ENCODE data around the gene MAP4K4. TPM values are rescaled to one million over a fixed set of nuclear protein-coding genes. Genes with fewer than 3 reads are reported as not detected.

MAP4K4 gene
- total and polyA plus RNA-seq, 2 of the 13 experiments (the other 11 are each of a cell fraction or from before 2014, with no cell fraction given): 105 to 264 TPM

GRCh38 chr2:101731221-101732054, 33.9 kb downstream of the MAP4K4 start (continued):
- TF ChIP-seq ZFP90 (CRISPR knock-in tag; IDR thresholded peaks at IDR 0.05; ENCODE audit: borderline replicate concordance) (no peak), SP5 (CRISPR knock-in tag; IDR thresholded peaks at IDR 0.05; ENCODE audit: borderline replicate concordance, low read depth) (peak; percentile 69), RBM22 (optimal IDR thresholded peaks at IDR 0.05; ENCODE audit: low read length) (no peak), FOXP1 (IDR thresholded peaks at IDR 0.05) (peak; percentile 73), FOXP1 (CRISPR knock-in tag; IDR thresholded peaks at IDR 0.05) (peak; percentile 78), TOE1 (CRISPR knock-in tag; IDR thresholded peaks at IDR 0.05) (no peak), CHCHD3 (CRISPR knock-in tag; IDR thresholded peaks at IDR 0.05) (no peak), PHF5A (CRISPR knock-in tag; IDR thresholded peaks at IDR 0.05; ENCODE audit: low read depth, unreplicated experiment) (no peak), NCOA5 (CRISPR knock-in tag; IDR thresholded peaks at IDR 0.05) (no peak), FOXA1 (IDR thresholded peaks at IDR 0.05) (peak; percentile 32; the same call in 1 of the 2 replicates), FOXA1 (CRISPR knock-in tag; IDR thresholded peaks at IDR 0.05) (peak; percentile 76), ZNF543 (CRISPR knock-in tag; IDR thresholded peaks at IDR 0.05) (no peak), ZNF747 (CRISPR knock-in tag; IDR thresholded peaks at IDR 0.05; ENCODE audit: borderline replicate concordance) (no peak), SP1 (IDR thresholded peaks at IDR 0.05) (no peak), SP1 (CRISPR knock-in tag; IDR thresholded peaks at IDR 0.05) (no peak), MTF1 (CRISPR knock-in tag; IDR thresholded peaks at IDR 0.05) (no peak), RFX1 (IDR thresholded peaks at IDR 0.05) (no peak), ZNF549 (CRISPR knock-in tag; IDR thresholded peaks at IDR 0.05) (no peak), GABPB1 (CRISPR knock-in tag; IDR thresholded peaks at IDR 0.05) (0 out of 2 replicates have a peak, but pooled peaks have one; percentile 16), ARNT2 (CRISPR knock-in tag; IDR thresholded peaks at IDR 0.05; ENCODE audit: low read depth) (no peak), MAFK (conservative IDR thresholded peaks at IDR 0.05 in 1 of 2, IDR thresholded peaks at IDR 0.05 in 1 of 2; ENCODE audit: low read length in 2 of 2) (no peak), PATZ1 (CRISPR knock-in tag; IDR thresholded peaks at IDR 0.05) (peak; percentile 76), RFXAP (CRISPR knock-in tag; IDR thresholded peaks at IDR 0.05; ENCODE audit: borderline replicate concordance) (no peak), ARID4A (CRISPR knock-in tag; IDR thresholded peaks at IDR 0.05; ENCODE audit: borderline replicate concordance) (peak; percentile 49; the same call in 1 of the 2 replicates), CCAR2 (optimal IDR thresholded peaks at IDR 0.05; ENCODE audit: low read depth, low read length) (no peak), MBNL3 (CRISPR knock-in tag; conservative IDR thresholded peaks at IDR 0.05) (no peak), REL (CRISPR knock-in tag; conservative IDR thresholded peaks at IDR 0.05) (no peak), POLR2G (IDR thresholded peaks at IDR 0.05; ENCODE audit: low read depth, low read length) (no peak)
